Measurements from ENCODE around the gene TSPAN8.
"Not testable (repeated sequence)": the region's sequence is repeated elsewhere in the genome, so short reads cannot be mapped to it uniquely, and the experiment has no call there.

Gene TSPAN8

GRCh38 chr12:71160585-71160984, 2.8 kb upstream of the TSPAN8 start:
- no peak for DNase-seq (ENCODE audit: low spot score in 2 of 2)
- H3K27me3 Mint-ChIP-seq: no peaks in the 10 kb centered on the region
- H3K27ac Mint-ChIP-seq (ENCODE audit: low read depth): no peak overlapping the region
- no peaks in the 10 kb centered on the region for H3K36me3 Mint-ChIP-seq (ENCODE audit: insufficient read depth)
- no peak overlapping the region for H3K4me3 Mint-ChIP-seq
- no peak for ATAC-seq (replicated peaks; ENCODE audit: extremely low read depth, poor library complexity, severe bottlenecking)
- H3K4me1 Mint-ChIP-seq: no peaks in the 10 kb centered on the region
- peaks cover 10% of the 10 kb centered on the region for H3K9me3 Mint-ChIP-seq

- Mint-ChIP-seq H3K4me1 (no peaks in the 10 kb centered on the region), H3K4me3 (no peak overlapping the region), H3K36me3 (ENCODE audit: insufficient read depth) (no peaks in the 10 kb centered on the region), H3K9me3 (peaks cover 7% of the 10 kb centered on the region), H3K27ac (ENCODE audit: low read depth) (no peak overlapping the region), H3K27me3 (no peaks in the 10 kb centered on the region)
- DNase-seq (ENCODE audit: low spot score in 2 of 2) (no peak), ATAC-seq (replicated peaks; ENCODE audit: extremely low read depth, poor library complexity, severe bottlenecking) (no peak)
Observed at GRCh38 chr12:71159878-71160277, 2.1 kb upstream of the TSPAN8 start.

GRCh38 chr12:71159264-71159663, 1.5 kb upstream of the TSPAN8 start:
- no peak for DNase-seq (ENCODE audit: low spot score in 2 of 2)
- H3K27ac Mint-ChIP-seq (ENCODE audit: low read depth): no peak overlapping the region
- H3K9me3 Mint-ChIP-seq: peaks cover 5% of the 10 kb centered on the region
- ATAC-seq (replicated peaks; ENCODE audit: extremely low read depth, poor library complexity, severe bottlenecking): no peak
- H3K4me3 Mint-ChIP-seq: no peak overlapping the region
- H3K27me3 Mint-ChIP-seq: no peaks in the 10 kb centered on the region
- no peaks in the 10 kb centered on the region for H3K4me1 Mint-ChIP-seq
- H3K36me3 Mint-ChIP-seq (ENCODE audit: insufficient read depth): no peaks in the 10 kb centered on the region

GRCh38 chr12:71158361-71158882, 623 bp upstream of the TSPAN8 start:
- no peaks in the 10 kb centered on the region for H3K27me3 Mint-ChIP-seq
- H3K27ac Mint-ChIP-seq (ENCODE audit: low read depth): no peak overlapping the region
- ATAC-seq (replicated peaks; ENCODE audit: extremely low read depth, poor library complexity, severe bottlenecking): no peak
- no peaks in the 10 kb centered on the region for H3K4me1 Mint-ChIP-seq
- no peaks in the 10 kb centered on the region for H3K36me3 Mint-ChIP-seq (ENCODE audit: insufficient read depth)
- DNase-seq (ENCODE audit: low spot score in 2 of 2): no peak
- no peak overlapping the region for H3K4me3 Mint-ChIP-seq
- peaks cover 5% of the 10 kb centered on the region for H3K9me3 Mint-ChIP-seq

- DNase-seq (ENCODE audit: low spot score in 2 of 2) (no peak), ATAC-seq (replicated peaks; ENCODE audit: extremely low read depth, poor library complexity, severe bottlenecking) (no peak)
- Mint-ChIP-seq H3K27me3 (no peaks in the 10 kb centered on the region), H3K9me3 (peaks cover 16% of the 10 kb centered on the region), H3K4me3 (no peak overlapping the region), H3K27ac (ENCODE audit: low read depth) (no peak overlapping the region), H3K36me3 (ENCODE audit: insufficient read depth) (no peaks in the 10 kb centered on the region), H3K4me1 (no peaks in the 10 kb centered on the region)
Observed at GRCh38 chr12:71155225-71155624, 2.6 kb downstream of the TSPAN8 start.

- ATAC-seq (replicated peaks; ENCODE audit: extremely low read depth, poor library complexity, severe bottlenecking): no peak
- Mint-ChIP-seq H3K4me1 (no peaks in the 10 kb centered on the region), H3K9me3 (peaks cover 20% of the 10 kb centered on the region), H3K27ac (ENCODE audit: low read depth) (no peak overlapping the region), H3K27me3 (no peaks in the 10 kb centered on the region), H3K36me3 (ENCODE audit: insufficient read depth) (no peaks in the 10 kb centered on the region), H3K4me3 (no peak overlapping the region)
- DNase-seq (ENCODE audit: low spot score in 2 of 2): no peak
Observed at GRCh38 chr12:71152851-71153250, 4.9 kb downstream of the TSPAN8 start.

- DNase-seq (ENCODE audit: low spot score in 2 of 2); H3K27me3 Mint-ChIP-seq; ATAC-seq (replicated peaks; ENCODE audit: extremely low read depth, poor library complexity, severe bottlenecking); H3K36me3 Mint-ChIP-seq (ENCODE audit: insufficient read depth); H3K27ac Mint-ChIP-seq (ENCODE audit: low read depth); H3K4me1 Mint-ChIP-seq; H3K4me3 Mint-ChIP-seq: not testable (repeated sequence)
- H3K9me3 Mint-ChIP-seq: peaks cover 20% of the 10 kb centered on the region
Observed at GRCh38 chr12:71150041-71150440, 7.8 kb downstream of the TSPAN8 start.

- Mint-ChIP-seq H3K27ac (ENCODE audit: low read depth) (no peak overlapping the region), H3K4me1 (no peaks in the 10 kb centered on the region), H3K36me3 (ENCODE audit: insufficient read depth) (peaks cover 3% of the 10 kb centered on the region), H3K4me3 (no peak overlapping the region), H3K9me3 (peaks cover 9% of the 10 kb centered on the region), H3K27me3 (no peaks in the 10 kb centered on the region)
- ATAC-seq (replicated peaks; ENCODE audit: extremely low read depth, poor library complexity, severe bottlenecking) (no peak), DNase-seq (ENCODE audit: low spot score in 2 of 2) (no peak)
Observed at GRCh38 chr12:71144682-71145081, 13.1 kb downstream of the TSPAN8 start.

GRCh38 chr12:71142956-71143355, 14.8 kb downstream of the TSPAN8 start:
- Mint-ChIP-seq H3K4me3 (no peak overlapping the region), H3K9me3 (peaks cover 3% of the 10 kb centered on the region), H3K27ac (ENCODE audit: low read depth) (no peak overlapping the region), H3K27me3 (no peaks in the 10 kb centered on the region), H3K36me3 (ENCODE audit: insufficient read depth) (peaks cover 3% of the 10 kb centered on the region), H3K4me1 (no peaks in the 10 kb centered on the region)
- no peak for DNase-seq (ENCODE audit: low spot score in 2 of 2)
- no peak for ATAC-seq (replicated peaks; ENCODE audit: extremely low read depth, poor library complexity, severe bottlenecking)

GRCh38 chr12:71142016-71142415, 15.8 kb downstream of the TSPAN8 start:
- H3K27ac Mint-ChIP-seq (ENCODE audit: low read depth): no peak overlapping the region
- peaks cover 3% of the 10 kb centered on the region for H3K36me3 Mint-ChIP-seq (ENCODE audit: insufficient read depth)
- ATAC-seq (replicated peaks; ENCODE audit: extremely low read depth, poor library complexity, severe bottlenecking) (no peak), DNase-seq (ENCODE audit: low spot score in 2 of 2) (no peak)
- peaks cover 3% of the 10 kb centered on the region for H3K9me3 Mint-ChIP-seq
- no peaks in the 10 kb centered on the region for H3K4me1 Mint-ChIP-seq
- H3K27me3 Mint-ChIP-seq: no peaks in the 10 kb centered on the region
- H3K4me3 Mint-ChIP-seq: no peak overlapping the region

- H3K36me3 Mint-ChIP-seq (ENCODE audit: insufficient read depth): no peaks in the 10 kb centered on the region
- no peak for DNase-seq (ENCODE audit: low spot score in 2 of 2)
Observed at GRCh38 chr12:71141378-71141926, 16.3 kb downstream of the TSPAN8 start.

GRCh38 chr12:71139153-71139735, 18.6 kb downstream of the TSPAN8 start:
- H3K4me1 Mint-ChIP-seq: no peaks in the 10 kb centered on the region
- no peak for ATAC-seq (replicated peaks; ENCODE audit: extremely low read depth, poor library complexity, severe bottlenecking)
- H3K27ac Mint-ChIP-seq (ENCODE audit: low read depth): no peak overlapping the region

More at GRCh38 chr12:71141378-71141926, 16.3 kb downstream of the TSPAN8 start:
- H3K27me3 Mint-ChIP-seq: no peaks in the 10 kb centered on the region
- H3K27ac Mint-ChIP-seq (ENCODE audit: low read depth): no peak overlapping the region
- ATAC-seq (replicated peaks; ENCODE audit: extremely low read depth, poor library complexity, severe bottlenecking): no peak
- H3K4me3 Mint-ChIP-seq: no peak overlapping the region
- peaks cover 3% of the 10 kb centered on the region for H3K9me3 Mint-ChIP-seq
- H3K4me1 Mint-ChIP-seq: no peaks in the 10 kb centered on the region

GRCh38 chr12:71138011-71138410, 19.8 kb downstream of the TSPAN8 start:
- Mint-ChIP-seq H3K9me3 (peaks cover 10% of the 10 kb centered on the region), H3K4me1 (no peaks in the 10 kb centered on the region), H3K27ac (ENCODE audit: low read depth) (no peak overlapping the region), H3K36me3 (ENCODE audit: insufficient read depth) (no peaks in the 10 kb centered on the region), H3K27me3 (no peaks in the 10 kb centered on the region), H3K4me3 (no peak overlapping the region)
- no peak for ATAC-seq (replicated peaks; ENCODE audit: extremely low read depth, poor library complexity, severe bottlenecking)
- no peak for DNase-seq (ENCODE audit: low spot score in 2 of 2)

More at GRCh38 chr12:71139153-71139735, 18.6 kb downstream of the TSPAN8 start:
- no peak for DNase-seq (ENCODE audit: low spot score in 2 of 2)
- Mint-ChIP-seq H3K4me3 (no peak overlapping the region), H3K36me3 (ENCODE audit: insufficient read depth) (no peaks in the 10 kb centered on the region), H3K9me3 (peaks cover 10% of the 10 kb centered on the region), H3K27me3 (no peaks in the 10 kb centered on the region)
